Upper lobe of right lung (tissue), 1 donor: ENCODE data around the gene SND1. TPM values are rescaled to one million over a fixed set of nuclear protein-coding genes. Genes with fewer than 3 reads are reported as not detected.

Source experiments
- ATAC-seq: fragments of 200-7000 bp; cut with Tn5 transposase; one replicate; pipeline ENCODE4 v1.9.1; 2020; ENCODE audit warnings: mild to moderate bottlenecking, moderate library complexity
- DNase-seq: peaks from one replicate; pipeline ENCODE4 v3.0.0-alpha.2; 2020
- H3K27ac ChIP-seq: fragments of 200-600 bp; one replicate; pipeline ENCODE4 v1.8.0; 2022
- H3K27me3 ChIP-seq: fragments of 200-600 bp; one replicate; pipeline ENCODE4 v1.8.0; 2022; ENCODE audit warnings: mild to moderate bottlenecking
- H3K36me3 ChIP-seq: fragments of 200-600 bp; one replicate; pipeline ENCODE4 v1.8.0; 2022
- H3K4me1 ChIP-seq: fragments of 200-600 bp; one replicate; pipeline ENCODE4 v1.8.0; 2022
- H3K4me3 ChIP-seq: fragments of 200-600 bp; one replicate; pipeline ENCODE4 v1.8.0; 2022; ENCODE audit warnings: mild to moderate bottlenecking
- H3K9me3 ChIP-seq: fragments of 200-600 bp; one replicate; pipeline ENCODE4 v1.8.0; 2022
- intact Hi-C: fragments of 100-400 bp; cut with DNase I; formaldehyde crosslinking; loops from one replicate; pipeline ENCODE4 v1.11.0; 2022
- total RNA-seq: library from RNA; stranded (reverse); fragmentation: NEBNext Ultra II Directional; extraction: Animal tissue kit (Norgen Biotek cat#: 25700); gene quantifications from one replicate; pipeline ENCODE4 v1.2.1, GENCODE V29; 2021
- TF ChIP-seq, protein P1 (sequence below): fragments of 200-600 bp; IDR thresholded peaks from one replicate; pipeline ENCODE4 v1.8.0; 2022; ENCODE audit warnings: antibody characterized with exemption
- donor health status: DM: no; HTN: yes; CAD: no; lungs with severe emphysema.

The SND1 gene
- total RNA-seq, 1 donor from 2014 or later = 150 TPM

DNA sequence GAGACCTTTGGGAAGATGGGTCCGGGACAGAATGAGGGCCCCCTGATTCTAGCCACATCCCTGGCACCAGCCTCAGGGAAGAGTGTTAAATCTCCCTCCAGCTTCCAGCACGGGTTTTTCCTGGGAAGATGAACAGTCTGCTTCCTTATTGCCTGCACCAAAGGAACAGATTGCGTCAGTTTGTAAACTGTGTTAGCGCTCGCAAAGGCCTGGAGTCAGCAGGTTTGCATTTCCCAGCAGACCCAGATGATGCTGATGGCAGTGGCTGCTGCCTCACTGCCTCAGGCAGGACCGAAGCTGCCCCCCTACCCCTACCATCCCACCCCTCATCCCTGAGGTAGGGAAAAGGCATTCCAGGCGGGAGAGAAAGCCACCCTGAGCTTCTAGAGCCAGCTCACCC lies 413.9 kb downstream of the SND1 start:
- TF ChIP-seq, protein P1, sequence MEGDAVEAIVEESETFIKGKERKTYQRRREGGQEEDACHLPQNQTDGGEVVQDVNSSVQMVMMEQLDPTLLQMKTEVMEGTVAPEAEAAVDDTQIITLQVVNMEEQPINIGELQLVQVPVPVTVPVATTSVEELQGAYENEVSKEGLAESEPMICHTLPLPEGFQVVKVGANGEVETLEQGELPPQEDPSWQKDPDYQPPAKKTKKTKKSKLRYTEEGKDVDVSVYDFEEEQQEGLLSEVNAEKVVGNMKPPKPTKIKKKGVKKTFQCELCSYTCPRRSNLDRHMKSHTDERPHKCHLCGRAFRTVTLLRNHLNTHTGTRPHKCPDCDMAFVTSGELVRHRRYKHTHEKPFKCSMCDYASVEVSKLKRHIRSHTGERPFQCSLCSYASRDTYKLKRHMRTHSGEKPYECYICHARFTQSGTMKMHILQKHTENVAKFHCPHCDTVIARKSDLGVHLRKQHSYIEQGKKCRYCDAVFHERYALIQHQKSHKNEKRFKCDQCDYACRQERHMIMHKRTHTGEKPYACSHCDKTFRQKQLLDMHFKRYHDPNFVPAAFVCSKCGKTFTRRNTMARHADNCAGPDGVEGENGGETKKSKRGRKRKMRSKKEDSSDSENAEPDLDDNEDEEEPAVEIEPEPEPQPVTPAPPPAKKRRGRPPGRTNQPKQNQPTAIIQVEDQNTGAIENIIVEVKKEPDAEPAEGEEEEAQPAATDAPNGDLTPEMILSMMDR = no peak
- DNase-seq (no peak), ATAC-seq (no peak)
- Histone ChIP-seq H3K9me3 (no peaks in the 10 kb centered on the region), H3K27me3 (no peaks in the 10 kb centered on the region), H3K4me3 (no peak overlapping the region), H3K27ac (no peak overlapping the region), H3K36me3 (no peaks in the 10 kb centered on the region), H3K4me1 (no peaks in the 10 kb centered on the region)
- intact Hi-C loops = no loop called here

DNA sequence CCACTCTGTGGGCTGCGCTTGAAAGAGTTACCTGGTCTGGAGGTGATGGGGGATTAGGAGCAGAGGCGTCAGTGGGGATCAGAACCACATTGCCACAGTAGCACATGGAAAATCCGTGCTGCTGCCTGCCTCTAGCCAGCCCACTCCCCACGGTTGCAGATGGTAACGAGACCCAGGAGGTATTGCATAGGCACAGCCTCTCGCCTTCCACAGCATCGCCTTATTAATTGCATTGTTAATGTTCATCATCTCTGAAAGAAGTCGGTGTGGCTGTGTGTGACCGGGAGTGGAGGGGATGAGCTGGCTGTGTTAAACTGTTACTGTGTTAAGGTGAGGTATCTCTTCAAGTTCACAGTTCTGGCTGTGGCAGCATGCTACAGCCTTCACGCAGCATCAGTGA lies 414.4 kb downstream of the SND1 start:
- Histone ChIP-seq H3K4me3 (no peak overlapping the region), H3K27ac (no peak overlapping the region), H3K27me3 (no peaks in the 10 kb centered on the region), H3K4me1 (no peaks in the 10 kb centered on the region), H3K36me3 (no peaks in the 10 kb centered on the region), H3K9me3 (no peaks in the 10 kb centered on the region)
- TF ChIP-seq, protein P1 = no peak
- DNase-seq (no peak), ATAC-seq (no peak)
- intact Hi-C loops = no loop called here

DNA sequence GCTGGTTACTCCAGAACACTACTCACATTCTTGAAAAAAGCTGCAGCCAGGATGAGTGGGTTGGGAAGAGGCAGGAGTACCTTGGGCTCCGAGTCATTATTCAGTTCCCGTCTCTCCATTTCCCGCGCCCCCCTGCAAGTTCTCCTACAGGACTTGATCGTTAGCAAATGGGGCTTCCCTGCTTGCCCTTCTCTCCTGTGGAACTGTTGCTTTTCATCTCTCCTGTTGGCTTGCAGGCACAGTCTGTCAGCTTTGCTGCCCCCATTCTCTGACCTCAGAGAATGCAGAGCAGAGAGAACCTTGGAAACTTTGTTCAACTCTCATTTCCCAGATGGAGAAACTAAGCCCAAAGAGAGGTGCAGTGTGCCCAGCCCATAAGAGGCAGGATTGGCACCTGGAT lies 414.9 kb downstream of the SND1 start:
- H3K4me3 ChIP-seq = no peak overlapping the region
- intact Hi-C loops = no loop called here
- ATAC-seq (no peak), DNase-seq (no peak)
- no peak overlapping the region for H3K27ac ChIP-seq
- H3K4me1 ChIP-seq = no peaks in the 10 kb centered on the region
- no peaks in the 10 kb centered on the region for H3K27me3 ChIP-seq
- TF ChIP-seq, protein P1 = no peak
- no peaks in the 10 kb centered on the region for H3K9me3 ChIP-seq
- no peaks in the 10 kb centered on the region for H3K36me3 ChIP-seq

DNA sequence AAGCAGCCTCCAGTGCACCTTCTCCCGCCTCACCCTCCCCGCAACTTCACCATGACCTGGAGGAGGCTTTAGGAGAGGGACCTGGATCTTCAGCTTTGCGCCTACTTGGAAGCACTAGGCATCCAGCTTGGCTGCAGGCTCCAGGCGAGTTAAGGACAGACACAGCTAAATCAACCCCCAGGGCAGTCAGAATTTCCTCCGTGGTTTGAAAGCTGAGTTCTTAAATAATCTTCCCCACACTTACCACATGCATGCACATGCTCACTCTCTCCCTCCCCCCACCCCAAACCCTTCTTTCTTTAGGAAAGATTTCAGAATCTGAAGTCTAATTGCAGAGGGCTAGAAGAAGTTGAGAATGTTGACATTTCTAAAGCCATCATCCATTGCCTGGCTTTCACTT lies 416.0 kb downstream of the SND1 start:
- Histone ChIP-seq H3K27me3 (no peaks in the 10 kb centered on the region), H3K9me3 (no peaks in the 10 kb centered on the region), H3K4me1 (no peaks in the 10 kb centered on the region), H3K36me3 (no peaks in the 10 kb centered on the region), H3K27ac (no peak overlapping the region), H3K4me3 (no peak overlapping the region)
- TF ChIP-seq, protein P1 = no peak
- DNase-seq (no peak), ATAC-seq (no peak)
- intact Hi-C loops = no loop called here

DNA sequence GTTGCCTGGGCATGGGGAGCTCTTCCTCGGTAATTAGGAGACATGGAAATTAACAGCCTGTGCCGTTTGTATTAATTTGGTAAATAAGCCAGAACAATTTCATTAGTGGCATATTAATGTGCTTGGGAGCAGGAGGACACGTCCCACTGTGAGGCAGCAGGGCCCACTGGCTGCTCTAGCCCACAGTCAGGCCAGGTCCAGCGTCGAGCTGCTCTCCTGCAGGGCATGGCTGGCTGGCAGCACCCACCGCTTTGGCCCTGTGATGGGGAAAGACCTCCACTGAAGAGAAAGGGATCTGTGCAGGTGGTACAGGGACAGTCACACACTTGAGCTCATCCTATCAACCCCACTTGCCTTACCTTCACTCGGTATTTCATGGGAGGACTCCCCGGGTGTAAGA lies 416.8 kb downstream of the SND1 start:
- no peaks in the 10 kb centered on the region for H3K4me1 ChIP-seq
- H3K27ac ChIP-seq = no peak overlapping the region
- no peaks in the 10 kb centered on the region for H3K9me3 ChIP-seq
- TF ChIP-seq, protein P1 = no peak
- intact Hi-C loops = no loop called here
- DNase-seq (no peak), ATAC-seq (no peak)
- no peak overlapping the region for H3K4me3 ChIP-seq
- H3K27me3 ChIP-seq = no peaks in the 10 kb centered on the region
- no peaks in the 10 kb centered on the region for H3K36me3 ChIP-seq
